Suprapubic skin (tissue), 4 donors: ENCODE results near the gene CDYL2.

Source experiments
- CTCF ChIP-seq, 2 donors: fragments of 200-600 bp in 1 of 2; fragments of 450-650 bp in 1 of 2; sonication (generic) in 1 of 2; IDR thresholded peaks; one replicate each; pipeline ENCODE4 v1.5.1; 2016 to 2019; ENCODE audit warnings: antibody characterized with exemption in 2 of 2, mild to moderate bottlenecking in 1 of 2, moderate library complexity in 1 of 2
- POLR2A ChIP-seq, 2 donors: fragments of 450-650 bp; IDR thresholded peaks; one replicate each; pipeline ENCODE4 v1.6.1; 2017; ENCODE audit warnings: antibody characterized with exemption in 2 of 2, mild to moderate bottlenecking in 2 of 2, moderate library complexity in 2 of 2
- POLR2AphosphoS5 ChIP-seq, 3 donors: sonication (generic); formaldehyde crosslinking; IDR thresholded peaks; one replicate each; pipeline ENCODE4 v1.6.1; 2017; ENCODE audit warnings: antibody characterized with exemption in 3 of 3

- TF ChIP-seq POLR2A (IDR thresholded peaks at IDR 0.05) = no peak
- TF ChIP-seq CTCF (IDR thresholded peaks at IDR 0.05) = no peak
- no peak for TF ChIP-seq POLR2AphosphoS5 (IDR thresholded peaks at IDR 0.05)
Measured at GRCh38 chr16:80682421-80683070, 121.9 kb downstream of the CDYL2 start.
